HepG2 (cell line): Measurements from ENCODE around the gene MRNIP. TPM values are rescaled to one million over a fixed set of nuclear protein-coding genes. Genes with fewer than 3 reads are reported as not detected.

ENCODE experiments used
- ATAC-seq: fragments of 200-7000 bp; cut with Tn5 transposase; 3 replicates; pipeline ENCODE4 v1.9.1; 2020; ENCODE audit warnings: mild to moderate bottlenecking, moderate library complexity
- BruUV-seq: library from RNA; stranded (reverse); fragments of 400-500 nt; replicated peaks from 2 replicates; lab custom pipeline; 2021; lab: Mats Ljungman, UMichigan
- CTCF ChIA-PET: fragments of 300-600 bp; formaldehyde crosslinking; extraction: SDS; loops from one replicate; lab custom pipeline; 2021; ENCODE audit warnings: low total read pairs, inconsistent platforms, low intra/inter-chr PET ratio; lab: Yijun Ruan, JAX
- POLR2A ChIA-PET: fragments of 350-600 bp; sonication (Branson Sonifier 250); formaldehyde crosslinking; loops from one replicate; lab custom pipeline; 2020; ENCODE audit warnings: antibody characterized with exemption, inconsistent platforms; lab: Yijun Ruan, JAX
- DNase-seq: peaks from one replicate; pipeline ENCODE4 v3.0.0-alpha.2; 2015; ENCODE audit warnings: low spot score
- FAIRE-seq: peaks from 3 replicates; lab custom pipeline; 2011; peaks lifted over from hg19 to GRCh38; lab: Jason Lieb, UNC
- H2AFZ ChIP-seq: one replicate; pipeline ENCODE4 v1.6.1; 2011; ENCODE audit warnings: low read length, inconsistent platforms
- H3K27ac ChIP-seq: fragments of 300-600 bp; 3 replicates; pipeline ENCODE4 v1.8.0; 2011; ENCODE audit warnings: mixed run types, mild to moderate bottlenecking, mixed read lengths, low read length, inconsistent platforms; ENCODE audit not compliant: insufficient read depth; ENCODE audit errors: extremely low read length
- H3K27me3 ChIP-seq, 2 experiments: fragments of 200-600 bp in 1 of 2; 2 replicates in 1 of 2; 3 replicates in 1 of 2; pipeline versions ENCODE4 v1.6.0 to v1.8.0; 2011; ENCODE audit warnings: low read length in 2 of 2, mild to moderate bottlenecking in 2 of 2, moderate library complexity in 2 of 2, inconsistent platforms in 1 of 2; ENCODE audit not compliant: insufficient read depth in 2 of 2, control insufficient read depth in 1 of 2
- H3K36me3 ChIP-seq, 2 experiments: fragments of 200-600 bp in 1 of 2; replicated peaks in 1 of 2; 2 replicates in 1 of 2; 3 replicates in 1 of 2; pipeline versions ENCODE4 v1.5.1 to v1.8.0; 2011; ENCODE audit warnings: low read length in 2 of 2, inconsistent platforms in 1 of 2; ENCODE audit not compliant: insufficient read depth in 2 of 2, control insufficient read depth in 1 of 2
- H3K4me1 ChIP-seq: 2 replicates; pipeline ENCODE4 v1.5.1; 2012; ENCODE audit warnings: low read length, inconsistent platforms; ENCODE audit not compliant: insufficient read depth
- H3K4me2 ChIP-seq: 2 replicates; pipeline ENCODE4 v1.6.0; 2011; ENCODE audit warnings: low read depth, low read length, inconsistent platforms
- H3K4me3 ChIP-seq, 3 experiments: fragments of 200-600 bp in 1 of 3; sonication (generic), shearing (Covaris generic) in 1 of 3; replicated peaks in 1 of 3; 2 replicates each; pipeline ENCODE4 v1.5.1; 2011 to 2016; ENCODE audit warnings: low read length in 3 of 3, inconsistent platforms in 2 of 3, low read depth in 2 of 3, mild to moderate bottlenecking in 2 of 3, control low read depth in 1 of 3, mixed read lengths in 1 of 3; ENCODE audit not compliant: insufficient read depth in 1 of 3
- H3K79me2 ChIP-seq: one replicate; pipeline ENCODE4 v1.6.1; 2011; ENCODE audit warnings: low read length, inconsistent platforms; ENCODE audit not compliant: insufficient read depth
- H3K9ac ChIP-seq: 2 replicates; pipeline ENCODE4 v1.6.0; 2011; ENCODE audit warnings: mild to moderate bottlenecking, low read depth, low read length, inconsistent platforms; ENCODE audit not compliant: insufficient read depth
- H3K9me3 ChIP-seq: 2 replicates; pipeline ENCODE4 v1.5.1; 2012; ENCODE audit warnings: mild to moderate bottlenecking, low read length
- H4K20me1 ChIP-seq: 2 replicates; pipeline ENCODE4 v1.6.0; 2011; ENCODE audit warnings: inconsistent platforms, mild to moderate bottlenecking, low read length, moderate library complexity; ENCODE audit not compliant: insufficient read depth
- ASH2L ChIP-seq: fragments of 300-600, 200-600 bp; sonication (generic); IDR thresholded peaks from 2 replicates; pipeline ENCODE4 v1.7.0; 2017; ENCODE audit warnings: low read depth, mild to moderate bottlenecking, moderate library complexity, mixed read lengths, low read length; ENCODE audit not compliant: insufficient read length
- ATF7-NPFF ChIP-seq: sonication (generic); formaldehyde crosslinking; IDR thresholded peaks from 2 replicates; pipeline ENCODE4 v1.8.1; 2023; ENCODE audit warnings: mild to moderate bottlenecking, low read depth, missing genetic modification reagents, moderate library complexity
- DZIP1 ChIP-seq: sonication (generic); formaldehyde crosslinking; IDR thresholded peaks from 2 replicates; pipeline ENCODE4 v1.5.0; 2020; ENCODE audit warnings: mild to moderate bottlenecking, missing genetic modification reagents
- HNF4A ChIP-seq: sonication (generic); formaldehyde crosslinking; IDR thresholded peaks from 2 replicates; pipeline ENCODE4 v1.4.0; 2020; ENCODE audit warnings: missing genetic modification reagents
- HNF4G ChIP-seq, 2 experiments: sonication (generic) in 1 of 2; formaldehyde crosslinking in 1 of 2; IDR thresholded peaks; 2 replicates each; pipeline versions ENCODE4 v1.4.0 to v1.6.1; 2011 to 2020; ENCODE audit warnings: borderline replicate concordance in 2 of 2, low read depth in 2 of 2, mild to moderate bottlenecking in 2 of 2, low read length in 1 of 2, missing genetic modification reagents in 1 of 2, moderate library complexity in 1 of 2
- HNRNPL ChIP-seq: fragments of 200-400 bp; formaldehyde crosslinking; IDR thresholded peaks from 2 replicates; pipeline ENCODE4 v1.6.1; 2017; ENCODE audit warnings: mild to moderate bottlenecking, low read depth, low read length
- IRF9 ChIP-seq: sonication (generic); formaldehyde crosslinking; IDR thresholded peaks from 2 replicates; pipeline ENCODE4 v1.8.0; 2022; ENCODE audit warnings: missing genetic modification reagents, mild to moderate bottlenecking, borderline replicate concordance
- MEIS1 ChIP-seq: sonication (generic); formaldehyde crosslinking; IDR thresholded peaks from 2 replicates; pipeline ENCODE4 v1.9.0; 2021; ENCODE audit warnings: mild to moderate bottlenecking, missing genetic modification reagents, moderate library complexity, borderline replicate concordance
- NFKB2 ChIP-seq: sonication (generic); formaldehyde crosslinking; IDR thresholded peaks from 2 replicates; pipeline ENCODE4 v1.4.0; 2020; ENCODE audit warnings: missing genetic modification reagents, borderline replicate concordance
- SOX6 ChIP-seq, 2 experiments: fragments of 450-650 bp in 1 of 2; sonication (generic) in 1 of 2; formaldehyde crosslinking in 1 of 2; IDR thresholded peaks; 2 replicates each; pipeline versions ENCODE4 v1.4.0 to v1.6.1; 2017 to 2020; ENCODE audit warnings: antibody characterized with exemption in 1 of 2, mild to moderate bottlenecking in 1 of 2, missing genetic modification reagents in 1 of 2
- SPEN ChIP-seq: sonication (generic); formaldehyde crosslinking; IDR thresholded peaks from 2 replicates; pipeline ENCODE4 v1.5.1; 2020; ENCODE audit warnings: low read depth, mild to moderate bottlenecking, missing genetic modification reagents
- SRY ChIP-seq: sonication (generic); formaldehyde crosslinking; IDR thresholded peaks from 2 replicates; pipeline ENCODE4 v1.8.0; 2022; ENCODE audit warnings: mild to moderate bottlenecking, missing genetic modification reagents
- TIGD3 ChIP-seq: sonication (generic); formaldehyde crosslinking; IDR thresholded peaks from 2 replicates; pipeline ENCODE4 v1.5.1; 2020; ENCODE audit warnings: mild to moderate bottlenecking, missing genetic modification reagents, borderline replicate concordance
- ZNF292 ChIP-seq: sonication (generic); formaldehyde crosslinking; IDR thresholded peaks from 2 replicates; pipeline ENCODE4 v1.8.1; 2022; ENCODE audit warnings: mild to moderate bottlenecking, low read depth, missing genetic modification reagents, borderline replicate concordance
- ZNF333 ChIP-seq: sonication (generic); formaldehyde crosslinking; IDR thresholded peaks from 2 replicates; pipeline ENCODE4 v1.4.0; 2020; ENCODE audit warnings: mild to moderate bottlenecking, missing genetic modification reagents, borderline replicate concordance
- ZNF577 ChIP-seq: sonication (generic); formaldehyde crosslinking; IDR thresholded peaks from 2 replicates; pipeline ENCODE4 v1.4.0; 2020; ENCODE audit warnings: mild to moderate bottlenecking, low read depth, missing genetic modification reagents, borderline replicate concordance
- ZNF605 ChIP-seq: sonication (generic); formaldehyde crosslinking; IDR thresholded peaks from 2 replicates; pipeline ENCODE4 v1.8.0; 2022; ENCODE audit warnings: mild to moderate bottlenecking, missing genetic modification reagents
- WGBS: methylation state at CpG from one replicate; pipeline ENCODE4 v1.1.6; 2017; ENCODE audit warnings: low lambda C conversion rate; 5-methylcytosine and 5-hydroxymethylcytosine counted together
- in situ Hi-C: cut with HindIII; loops from 2 replicates; pipeline ENCODE4 v1.10.0; 2017; ENCODE audit warnings: low pct_unique_long_range_greater_than_20kb; ENCODE audit not compliant: extremely low pct_ligation_motif_present
- intact Hi-C: fragments of 100-400 bp; cut with micrococcal nuclease; formaldehyde crosslinking; loops from one replicate; pipeline ENCODE4 v1.10.0; 2022; ENCODE audit not compliant: unreplicated experiment
- polyA plus RNA-seq, 8 experiments: library from polyadenylated mRNA; depleted of rRNA in 3 of 8; stranded (reverse) in 7 of 8; unstranded in 1 of 8; fragments of >200 nt; fragmentation: Illumina TruSeq in 4 of 8; extraction: Trizol in 4 of 8; gene quantifications; 2 replicates each; pipeline versions ENCODE4 v1.2.1 to v1.2.3, GENCODE V29; 2011 to 2016; ENCODE audit warnings: low read depth in 4 of 8, missing spikeins in 1 of 8, mixed read lengths in 1 of 8; ENCODE audit not compliant: insufficient read depth in 1 of 8
- total RNA-seq, 5 experiments: library from RNA; depleted of rRNA; stranded (reverse); fragments of >200 nt; fragmentation: Illumina TruSeq; extraction: Trizol; gene quantifications; 2 replicates each; pipeline ENCODE4 v1.2.3, GENCODE V29; 2016; ENCODE audit warnings: low read depth in 1 of 5

MRNIP gene
- total and polyA plus RNA-seq, 2 of the 13 experiments (the other 11 are each of a cell fraction or from before 2014, with no cell fraction given) = 15.5 to 34.1 TPM

GRCh38 chr5:179805070-179805528, 53.5 kb downstream of the MRNIP start:
- peak overlapping the region; percentile 89 for H3K27ac ChIP-seq
- no peak for FAIRE-seq
- DNase-seq = no peak
- H3K36me3 ChIP-seq = peaks cover 13 to 20% of the 10 kb centered on the region in 2 experiments; a peak in 4 of 5 replicates
- H3K27me3 ChIP-seq = no peaks in the 10 kb centered on the region
- H3K79me2 ChIP-seq = peaks cover 27% of the 10 kb centered on the region
- ChIA-PET POLR2A (interaction anchor here (1.0 to 8.6 kb wide), 4 partner anchors 13 to 104 kb away, joined by 3 to 115 read pairs (median 8); partner anchors contain the start of gene SQSTM1), CTCF (no interaction called here)
- no peak overlapping the region for H2AFZ ChIP-seq
- WGBS = 7% methylated on average over 9 of the region's 9 CpGs
- H3K4me3 ChIP-seq = peak overlapping the region; percentile 60 to 95 (median 82)
- H3K4me2 ChIP-seq = peak overlapping the region; percentile 75
- peak overlapping the region; percentile 86 for H3K9ac ChIP-seq
- BruUV-seq = TSS peak; percentile 50
- peak; percentile 3 for ATAC-seq
- intact Hi-C loops (loop anchor here (2.0 kb wide), 2 partner anchors 14 to 22 kb away; no protein-coding TSS in a partner anchor), in situ Hi-C loops (no loop called here)
- peaks cover 20% of the 10 kb centered on the region; the same call in 1 of the 2 replicates for H4K20me1 ChIP-seq
- H3K9me3 ChIP-seq = no peaks in the 10 kb centered on the region
- H3K4me1 ChIP-seq = peaks cover 43% of the 10 kb centered on the region
- TF ChIP-seq SOX6 (IDR thresholded peaks at IDR 0.05) = no peak
- 0 out of 2 replicates have a peak, but pooled peaks have one; percentile 20 for TF ChIP-seq SOX6 (CRISPR knock-in tag; IDR thresholded peaks at IDR 0.05)
- TF ChIP-seq ZNF292 = 0 out of 2 replicates have a peak, but pooled peaks have one; percentile 17
- TF ChIP-seq ATF7-NPFF (CRISPR knock-in tag) = no peak; the same call in 1 of the 2 replicates
- TF ChIP-seq HNRNPL = peak; percentile 86
- TF ChIP-seq ZNF333 (CRISPR knock-in tag) = 0 out of 2 replicates have a peak, but pooled peaks have one; percentile 50
- TF ChIP-seq SRY (CRISPR knock-in tag) = no peak
- TF ChIP-seq ZNF577 = no peak
- TF ChIP-seq NFKB2 (CRISPR knock-in tag) = peak; percentile 29; the same call in 1 of the 2 replicates
- no peak for TF ChIP-seq SPEN
- peak; percentile 68; the same call in 1 of the 2 replicates for TF ChIP-seq DZIP1 (CRISPR knock-in tag)
- peak; percentile 17 for TF ChIP-seq ASH2L
- 0 out of 2 replicates have a peak, but pooled peaks have one; percentile 25 for TF ChIP-seq TIGD3 (CRISPR knock-in tag)
- peak; percentile 28; the same call in 1 of the 2 replicates for TF ChIP-seq HNF4A
- TF ChIP-seq ZNF605 (CRISPR knock-in tag) = peak; percentile 37; the same call in 1 of the 2 replicates
- no peak for TF ChIP-seq HNF4G (IDR thresholded peaks at IDR 0.05; ENCODE audit: borderline replicate concordance, low read depth, low read length)
- 0 out of 2 replicates have a peak, but pooled peaks have one; percentile 46 for TF ChIP-seq HNF4G (CRISPR knock-in tag; IDR thresholded peaks at IDR 0.05; ENCODE audit: borderline replicate concordance, low read depth)
- TF ChIP-seq MEIS1 (CRISPR knock-in tag) = 0 out of 2 replicates have a peak, but pooled peaks have one; percentile 17
- no peak for TF ChIP-seq IRF9 (CRISPR knock-in tag)
